GM18502 (cell line): ENCODE measurements around the gene NT5DC2.

Experiments used
- ATAC-seq: cut with Tn5 transposase; IDR thresholded peaks from one replicate; pipeline ENCODE4 v1.9.1; 2021; ENCODE audit warnings: mild to moderate bottlenecking; ENCODE audit not compliant: unreplicated experiment, poor library complexity

Gene NT5DC2

GRCh38 chr3:52513281-52513680, 20.4 kb downstream of the NT5DC2 start:
- no peak for ATAC-seq

- no peak for ATAC-seq
Observed at GRCh38 chr3:52512727-52513126, 20.9 kb downstream of the NT5DC2 start.

- no peak for ATAC-seq
Observed at GRCh38 chr3:52512105-52512504, 21.6 kb downstream of the NT5DC2 start.

DNA sequence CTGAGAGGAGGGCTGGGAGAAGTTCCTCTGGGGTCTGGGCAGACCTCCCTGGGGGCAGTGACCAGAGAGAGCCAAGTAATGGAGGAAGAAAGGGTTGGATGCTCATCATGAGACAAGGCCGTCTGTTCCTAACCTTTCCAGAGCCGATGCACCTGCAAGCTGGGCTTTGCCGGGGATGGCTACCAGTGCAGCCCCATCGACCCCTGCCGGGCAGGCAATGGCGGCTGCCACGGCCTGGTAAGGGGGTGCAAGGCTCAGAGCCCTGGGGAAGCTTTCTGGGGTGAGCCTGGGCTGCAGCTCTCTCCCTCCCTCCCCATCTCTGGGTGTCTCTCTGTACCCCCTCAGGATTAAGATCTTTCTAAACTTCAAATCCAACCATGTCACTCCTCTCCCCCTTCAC, 22.1 kb downstream of the NT5DC2 start:
- ATAC-seq: no peak

GRCh38 chr3:52509753-52510328, 23.8 kb downstream of the NT5DC2 start:
- no peak for ATAC-seq

GRCh38 chr3:52507359-52507758, 26.3 kb downstream of the NT5DC2 start:
- ATAC-seq: no peak

GRCh38 chr3:52506266-52506966, 27.2 kb downstream of the NT5DC2 start:
- no peak for ATAC-seq

DNA sequence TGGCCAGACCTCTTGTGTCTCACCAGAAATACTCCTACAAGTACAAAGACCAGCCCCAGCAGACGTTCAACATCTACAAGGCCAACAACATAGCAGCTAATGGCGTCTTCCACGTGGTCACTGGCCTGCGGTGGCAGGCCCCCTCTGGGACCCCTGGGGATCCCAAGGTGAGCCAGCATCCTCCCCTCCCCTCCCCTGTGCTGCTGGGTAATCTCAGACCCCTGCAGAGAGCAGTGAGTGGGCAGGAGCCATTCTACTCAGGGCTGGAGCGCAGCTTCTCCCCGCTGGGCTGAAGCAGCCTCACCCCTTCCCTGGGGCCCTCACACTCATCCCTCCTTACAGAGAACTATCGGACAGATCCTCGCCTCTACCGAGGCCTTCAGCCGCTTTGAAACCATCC, 28.7 kb downstream of the NT5DC2 start:
- no peak for ATAC-seq

GRCh38 chr3:52503788-52504424, 29.8 kb downstream of the NT5DC2 start:
- ATAC-seq: no peak

DNA sequence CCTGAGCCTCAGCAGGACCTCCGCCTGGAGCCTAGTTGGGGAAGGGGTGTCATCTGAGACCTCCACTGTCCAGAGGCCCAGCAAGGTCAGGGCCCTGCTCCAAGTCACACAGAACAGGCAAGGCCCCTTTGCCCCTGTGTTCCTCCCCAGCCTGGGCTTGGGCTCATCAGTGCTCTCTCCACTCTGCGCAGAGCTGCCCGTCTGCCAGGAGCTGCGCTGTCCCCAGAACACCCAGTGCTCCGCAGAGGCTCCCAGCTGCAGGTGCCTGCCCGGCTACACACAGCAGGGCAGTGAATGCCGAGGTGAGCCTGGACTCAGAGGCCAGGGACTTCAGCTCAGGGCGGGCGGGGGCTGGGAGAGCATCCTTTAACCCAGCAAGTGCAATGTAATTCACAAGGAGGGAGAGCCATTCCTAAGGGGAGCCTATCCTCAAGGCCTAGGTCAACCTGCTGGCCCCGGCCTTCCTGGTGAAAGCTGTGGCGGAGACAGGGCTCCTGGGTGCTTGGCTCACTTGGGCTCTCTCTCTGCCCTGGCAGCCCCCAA, 30.8 kb downstream of the NT5DC2 start:
- ATAC-seq: no peak

GRCh38 chr3:52502001-52502400, 31.7 kb downstream of the NT5DC2 start:
- no peak for ATAC-seq

- no peak for ATAC-seq
Observed at GRCh38 chr3:52501046-52501445, 32.6 kb downstream of the NT5DC2 start.

GRCh38 chr3:52498137-52499054, 35.3 kb downstream of the NT5DC2 start:
- no peak for ATAC-seq

DNA sequence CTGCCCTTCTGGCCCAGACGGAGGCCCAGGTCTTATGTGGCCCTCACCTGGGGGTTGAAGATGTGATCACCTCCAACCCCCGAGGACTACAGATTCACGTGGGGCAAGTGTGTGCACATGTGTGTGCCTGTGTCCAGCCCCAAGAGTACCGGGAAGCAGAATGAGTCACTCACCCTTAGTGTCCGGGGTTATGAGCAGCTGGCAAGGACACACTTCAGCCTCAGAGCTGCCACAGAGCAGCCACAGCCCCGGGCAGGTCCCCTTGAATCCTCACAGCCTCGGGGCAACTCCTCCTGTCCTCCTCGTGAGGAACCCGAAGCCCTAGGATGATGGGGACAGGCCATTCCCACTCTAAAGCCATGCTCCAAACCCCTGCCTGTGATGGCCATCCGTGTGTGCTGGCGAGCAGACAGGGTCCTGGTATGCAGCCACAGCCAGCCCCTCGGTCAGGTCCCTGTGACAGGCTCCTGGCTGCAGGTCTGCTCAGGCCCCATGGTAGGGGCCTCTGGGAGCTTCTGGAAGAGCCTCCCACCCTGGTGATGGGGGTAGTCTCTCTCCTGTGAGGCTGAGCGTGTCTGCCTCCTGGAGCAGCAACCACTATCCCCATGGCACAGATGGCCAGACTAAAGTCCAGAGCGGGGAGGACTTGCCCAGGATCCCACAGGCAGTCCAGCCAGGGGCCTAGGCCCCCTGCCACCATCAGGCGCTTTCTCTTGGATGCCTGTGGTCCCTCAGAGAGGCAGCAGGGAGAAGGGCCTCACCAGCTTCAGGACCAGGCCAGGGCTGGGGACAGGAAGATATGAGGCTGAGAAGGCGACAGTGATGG, 37.7 kb downstream of the NT5DC2 start:
- no peak for ATAC-seq

DNA sequence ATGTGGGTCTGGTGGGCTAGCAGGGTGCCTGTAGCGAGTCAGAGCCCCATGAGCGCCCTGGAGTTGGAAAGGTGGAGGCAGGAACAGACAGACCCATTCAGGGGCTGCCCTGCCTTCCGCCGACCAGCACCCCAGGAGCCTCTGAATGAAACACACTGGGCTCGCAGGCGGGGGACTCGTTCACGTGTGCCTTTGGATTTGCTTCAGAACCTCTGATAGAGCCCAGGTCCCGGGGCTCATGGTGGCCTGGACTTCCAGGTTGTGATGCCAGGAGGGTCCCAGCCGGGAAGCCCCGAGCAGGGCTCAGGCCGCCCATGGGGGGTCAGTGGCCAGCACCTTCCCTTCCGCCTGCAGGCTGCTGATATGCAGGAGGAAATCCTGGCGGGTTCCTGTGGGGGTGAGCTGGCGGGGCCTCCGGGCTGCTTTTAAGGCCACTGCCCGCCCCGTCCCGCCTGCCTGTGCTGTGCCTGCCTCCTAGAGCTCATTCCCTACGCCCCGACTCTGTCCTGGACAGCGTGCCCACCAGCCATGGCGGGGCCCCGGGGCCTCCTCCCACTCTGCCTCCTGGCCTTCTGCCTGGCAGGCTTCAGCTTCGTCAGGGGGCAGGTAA, 38.7 kb downstream of the NT5DC2 start, which contains the start of gene STAB1:
Gene STAB1 (plus strand): TSS at position 453 of the 610 bp plus-strand sequence. CDS start 76 bp downstream, at position 529.
- no peak for ATAC-seq

GRCh38 chr3:52494445-52494844, 39.2 kb downstream of the NT5DC2 start:
- ATAC-seq: no peak

DNA sequence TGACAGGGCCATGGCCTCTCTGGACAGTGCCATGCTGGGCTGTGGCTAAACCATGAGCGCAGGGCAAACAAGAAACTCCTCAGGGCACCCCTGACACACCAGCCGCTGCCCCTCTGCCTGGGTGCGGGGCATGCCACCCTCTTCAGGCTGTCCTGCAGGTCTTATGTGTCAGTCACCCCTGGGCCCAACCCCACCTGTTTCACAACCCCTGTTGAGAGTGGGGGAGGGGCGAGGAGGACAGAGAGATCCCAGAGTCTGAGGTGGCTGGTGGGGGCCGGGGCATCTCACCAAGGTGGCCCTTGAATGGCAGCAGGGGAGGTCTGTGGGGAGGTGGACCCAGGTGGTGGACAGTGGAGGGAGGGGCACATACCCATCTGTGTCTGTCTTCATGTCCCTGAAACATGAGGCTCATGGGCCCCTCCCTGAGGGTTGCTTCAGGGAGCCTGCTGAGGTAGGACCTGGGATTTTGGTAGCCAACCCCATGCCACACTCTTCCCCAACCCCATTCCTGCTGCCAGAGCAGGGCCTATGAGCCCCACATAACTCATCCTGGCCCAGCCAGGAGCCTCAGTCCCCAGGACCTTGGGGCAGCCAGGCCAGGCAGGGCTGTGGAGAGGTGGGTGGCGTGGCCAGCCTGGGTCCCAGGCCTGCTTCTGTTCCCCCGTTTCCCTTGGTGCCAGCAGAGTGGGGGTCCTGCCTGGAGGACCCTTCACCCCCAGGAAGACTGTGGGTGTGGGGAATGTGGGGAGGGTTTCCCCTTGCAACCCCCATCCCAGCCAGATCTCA, 40.2 kb downstream of the NT5DC2 start:
- ATAC-seq: no peak

- no peak for ATAC-seq
Observed at GRCh38 chr3:52492059-52492458, 41.6 kb downstream of the NT5DC2 start.
